Esophagus muscularis mucosa (tissue), 4 donors: ENCODE measurements around the gene PCDHGA6. TPM values are rescaled to one million over a fixed set of nuclear protein-coding genes. Genes with fewer than 3 reads are reported as not detected.
A peak's percentile ranks its signal among the peaks of the same experiment; 100 is the strongest.
"Not testable (repeated sequence)": the region's sequence is repeated elsewhere in the genome, so short reads cannot be mapped to it uniquely, and the experiment has no call there.

Experiments
- DNase-seq: peaks from one replicate; pipeline ENCODE4 v3.0.0-alpha.2; 2017; ENCODE audit errors: extremely low spot score
- H3K27ac ChIP-seq, 4 donors: fragments of 200-600 bp; sonication (generic); replicated peaks in 1 of 4; 1 replicate in 3 of 4; 2 replicates in 1 of 4; pipeline ENCODE4 v1.5.1; 2016 to 2019; ENCODE audit warnings: mild to moderate bottlenecking in 1 of 4
- H3K27me3 ChIP-seq, 4 donors: fragments of 200-600 bp; sonication (generic); one replicate each; pipeline versions ENCODE4 v1.5.1 to v1.6.0; 2016 to 2019
- H3K36me3 ChIP-seq, 4 donors: fragments of 200-600 bp; sonication (generic); one replicate each; pipeline ENCODE4 v1.5.1; 2016 to 2019
- H3K4me1 ChIP-seq, 4 donors: fragments of 200-600 bp; sonication (generic); one replicate each; pipeline ENCODE4 v1.5.1; 2016 to 2019
- H3K4me3 ChIP-seq, 4 donors: fragments of 200-600 bp; sonication (generic); 1 replicate in 2 of 4; 2 replicates in 2 of 4; pipeline ENCODE4 v1.5.1; 2016 to 2019; ENCODE audit warnings: mild to moderate bottlenecking in 4 of 4, moderate library complexity in 1 of 4
- H3K9me3 ChIP-seq, 4 donors: fragments of 200-600 bp; sonication (generic); 1 replicate in 3 of 4; 2 replicates in 1 of 4; pipeline ENCODE4 v1.5.1; 2016 to 2019
- EP300 ChIP-seq: sonication (generic); formaldehyde crosslinking; IDR thresholded peaks from one replicate; pipeline ENCODE4 v1.6.1; 2017; ENCODE audit warnings: antibody characterized with exemption
- POLR2A ChIP-seq: fragments of 450-650 bp; IDR thresholded peaks from one replicate; pipeline ENCODE4 v1.6.1; 2017; ENCODE audit warnings: antibody characterized with exemption, moderate library complexity, mild to moderate bottlenecking, low read depth
- POLR2AphosphoS5 ChIP-seq, 2 donors: sonication (generic); formaldehyde crosslinking; IDR thresholded peaks; one replicate each; pipeline ENCODE4 v1.6.1; 2017; ENCODE audit warnings: antibody characterized with exemption in 2 of 2
- WGBS: methylation state at CpG from one replicate; pipeline ENCODE4 v1.1.5; 2018; 5-methylcytosine and 5-hydroxymethylcytosine counted together
- intact Hi-C: fragments of 100-400 bp; cut with DNase I; formaldehyde crosslinking; loops from one replicate; pipeline ENCODE4 v1.15.1; 2023
- total RNA-seq, 4 donors: library from RNA; depleted of rRNA; stranded (reverse); fragments of >200 nt; gene quantifications; one replicate each; pipeline versions ENCODE4 v1.1.0 to v1.2.1, GENCODE V29; 2016
- TF ChIP-seq, protein P1 (sequence below), 3 experiments: fragments of 200-600 bp in 2 of 3; fragments of 450-650 bp in 1 of 3; sonication (generic) in 2 of 3; IDR thresholded peaks; one replicate each; pipeline ENCODE4 v1.5.1; 2017 to 2019; ENCODE audit warnings: antibody characterized with exemption in 3 of 3, mild to moderate bottlenecking in 2 of 3, moderate library complexity in 1 of 3

The PCDHGA6 gene
- total RNA-seq, 4 donors from 2014 or later = 4.1 to 7.1 (median 5.9) TPM

DNA sequence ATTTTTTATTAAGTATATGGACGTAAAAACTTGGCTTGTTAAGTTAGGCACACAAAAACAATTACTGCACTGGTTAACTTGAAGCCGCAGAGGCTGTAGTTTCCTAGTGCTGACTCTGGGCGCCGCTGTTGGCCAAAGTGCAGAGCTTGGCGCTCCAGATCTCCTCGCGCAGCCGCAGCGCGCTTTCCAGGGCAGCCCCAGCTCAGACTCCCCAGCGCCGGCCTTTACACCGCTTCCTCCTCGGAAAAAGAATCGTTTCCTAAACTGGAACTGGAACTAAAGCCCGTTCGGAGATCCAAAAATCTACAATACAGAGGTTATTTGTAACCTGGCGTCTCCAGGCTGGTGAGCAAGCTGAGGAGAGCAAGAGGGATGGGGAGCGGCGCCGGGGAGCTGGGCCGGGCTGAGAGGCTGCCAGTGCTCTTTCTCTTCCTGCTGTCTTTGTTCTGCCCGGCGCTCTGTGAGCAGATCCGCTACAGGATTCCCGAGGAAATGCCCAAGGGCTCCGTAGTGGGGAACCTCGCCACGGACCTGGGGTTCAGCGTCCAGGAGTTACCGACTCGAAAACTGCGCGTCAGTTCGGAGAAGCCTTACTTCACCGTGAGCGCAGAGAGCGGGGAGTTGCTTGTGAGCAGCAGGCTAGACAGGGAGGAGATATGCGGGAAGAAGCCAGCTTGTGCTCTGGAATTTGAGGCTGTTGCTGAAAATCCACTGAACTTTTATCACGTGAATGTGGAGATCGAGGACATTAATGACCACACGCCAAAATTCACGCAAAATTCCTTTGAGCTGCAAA is 24.3 kb downstream of the PCDHGA6 start, which contains the start of gene PCDHGB5:
PCDHGB5 (plus strand) TSS at position 192 of the 796 bp plus-strand sequence; CDS start at position 373, 181 bp downstream.
- DNase-seq, H3K4me1 ChIP-seq, intact Hi-C loops, H3K27ac ChIP-seq, H3K36me3 ChIP-seq: not testable (repeated sequence)
- WGBS = 9% methylated on average over 20 of the region's 43 CpGs
- Histone ChIP-seq H3K4me3 (peak within 1 kb of the TSS; percentile 20 to 44 (median 28)), H3K27me3 (peaks cover 0 to 13% (median 0%) of the 10 kb centered on the region in 4 donors), H3K9me3 (peaks cover 21 to 94% (median 93%) of the 10 kb centered on the region in 4 donors)
- TF ChIP-seq, protein P1, sequence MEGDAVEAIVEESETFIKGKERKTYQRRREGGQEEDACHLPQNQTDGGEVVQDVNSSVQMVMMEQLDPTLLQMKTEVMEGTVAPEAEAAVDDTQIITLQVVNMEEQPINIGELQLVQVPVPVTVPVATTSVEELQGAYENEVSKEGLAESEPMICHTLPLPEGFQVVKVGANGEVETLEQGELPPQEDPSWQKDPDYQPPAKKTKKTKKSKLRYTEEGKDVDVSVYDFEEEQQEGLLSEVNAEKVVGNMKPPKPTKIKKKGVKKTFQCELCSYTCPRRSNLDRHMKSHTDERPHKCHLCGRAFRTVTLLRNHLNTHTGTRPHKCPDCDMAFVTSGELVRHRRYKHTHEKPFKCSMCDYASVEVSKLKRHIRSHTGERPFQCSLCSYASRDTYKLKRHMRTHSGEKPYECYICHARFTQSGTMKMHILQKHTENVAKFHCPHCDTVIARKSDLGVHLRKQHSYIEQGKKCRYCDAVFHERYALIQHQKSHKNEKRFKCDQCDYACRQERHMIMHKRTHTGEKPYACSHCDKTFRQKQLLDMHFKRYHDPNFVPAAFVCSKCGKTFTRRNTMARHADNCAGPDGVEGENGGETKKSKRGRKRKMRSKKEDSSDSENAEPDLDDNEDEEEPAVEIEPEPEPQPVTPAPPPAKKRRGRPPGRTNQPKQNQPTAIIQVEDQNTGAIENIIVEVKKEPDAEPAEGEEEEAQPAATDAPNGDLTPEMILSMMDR (IDR thresholded peaks at IDR 0.05) = peak; percentile 14 to 40 (median 37)

GRCh38 chr5:141398608-141399007 is 24.9 kb downstream of the PCDHGA6 start:
- H3K27ac ChIP-seq = no peak overlapping the region
- 23% methylated on average over 11 of the region's 15 CpGs for WGBS

GRCh38 chr5:141399555-141400258 is 26.0 kb downstream of the PCDHGA6 start:
- H3K9me3 ChIP-seq = peaks cover 21 to 94% (median 93%) of the 10 kb centered on the region in 4 donors
- DNase-seq = no peak
- H3K4me1 ChIP-seq = no peaks in the 10 kb centered on the region
- no peak overlapping the region for H3K27ac ChIP-seq
- peak overlapping the region in 2 of 4 donors; percentile 5 to 18 for H3K4me3 ChIP-seq
- H3K27me3 ChIP-seq = peaks cover 0 to 9% (median 0%) of the 10 kb centered on the region in 4 donors
- intact Hi-C loops = no loop called here
- peaks cover 0 to 6% (median 0%) of the 10 kb centered on the region in 4 donors for H3K36me3 ChIP-seq
- WGBS = 23% methylated on average over 33 of the region's 61 CpGs
- TF ChIP-seq EP300 = no peak
- TF ChIP-seq POLR2AphosphoS5 (IDR thresholded peaks at IDR 0.05) = no peak
- TF ChIP-seq, protein P1 (IDR thresholded peaks at IDR 0.05) = no peak
- no peak for TF ChIP-seq POLR2A

More at GRCh38 chr5:141398608-141399007, 24.9 kb downstream of the PCDHGA6 start:
- H3K4me3 ChIP-seq = no peak overlapping the region
- DNase-seq = no peak
- no peaks in the 10 kb centered on the region for H3K4me1 ChIP-seq
- peaks cover 0 to 6% (median under 1%) of the 10 kb centered on the region in 4 donors for H3K36me3 ChIP-seq
- peaks cover 23 to 94% (median 93%) of the 10 kb centered on the region in 4 donors for H3K9me3 ChIP-seq
- peaks cover 0 to 9% (median 0%) of the 10 kb centered on the region in 4 donors for H3K27me3 ChIP-seq
- TF ChIP-seq POLR2A = no peak
- TF ChIP-seq, protein P1 (IDR thresholded peaks at IDR 0.05) = no peak
- TF ChIP-seq EP300 = no peak
- no peak for TF ChIP-seq POLR2AphosphoS5 (IDR thresholded peaks at IDR 0.05)
- intact Hi-C loops = no loop called here

- TF ChIP-seq POLR2A = no peak
- TF ChIP-seq, protein P1 (IDR thresholded peaks at IDR 0.05) = peak in 2 of 3 experiments; percentile 18 to 33
- Histone ChIP-seq H3K36me3 (peaks cover 0 to 6% (median 0%) of the 10 kb centered on the region in 4 donors), H3K4me1 (no peaks in the 10 kb centered on the region), H3K4me3 (peak within 1 kb of the TSS; percentile 23 to 46 (median 38)), H3K27ac (no peak within 1 kb of the TSS), H3K9me3 (peaks cover 21 to 95% (median 92%) of the 10 kb centered on the region in 4 donors), H3K27me3 (peaks cover 0 to 9% (median 0%) of the 10 kb centered on the region in 4 donors)
- intact Hi-C loops = no loop called here
- no peak for DNase-seq
- 12% methylated on average over 27 of the region's 27 CpGs for WGBS
Measured at GRCh38 chr5:141402553-141403243, 29.0 kb downstream of the PCDHGA6 start, which contains the start of gene PCDHGA9. PCDHGA9 (plus strand) TSS chr5:141402778; CDS start chr5:141402953, 175 bp downstream.
